OCI-LY1 (cell line): Measurements from ENCODE around the gene MMP13.

Experiments
- H2AFZ ChIP-seq: fragments of 200-600 bp; sonication (generic), shearing (Covaris generic); 2 replicates; pipeline ENCODE4 v1.6.0; 2014; ENCODE audit warnings: antibody characterized with exemption, mild to moderate bottlenecking, low read length
- H3F3A ChIP-seq: fragments of 200-600 bp; sonication (generic), shearing (Covaris generic); 2 replicates; pipeline ENCODE4 v1.6.0; 2014; ENCODE audit warnings: mild to moderate bottlenecking, antibody characterized with exemption, low read length, moderate library complexity; ENCODE audit not compliant: insufficient read depth
- H3K27ac ChIP-seq: fragments of 200-600 bp; sonication (generic); 2 replicates; pipeline ENCODE4 v1.5.1; 2014; ENCODE audit warnings: low read length, mixed run types, mild to moderate bottlenecking, low read depth; ENCODE audit not compliant: poor library complexity, severe bottlenecking
- H3K27me3 ChIP-seq: fragments of 200-600 bp; sonication (generic); 2 replicates; pipeline ENCODE4 v1.6.0; 2014; ENCODE audit warnings: antibody characterized with exemption, mild to moderate bottlenecking, low read length, moderate library complexity; ENCODE audit not compliant: insufficient read depth
- H3K36me3 ChIP-seq: fragments of 200-600 bp; sonication (generic); 2 replicates; pipeline ENCODE4 v1.6.1; 2014; ENCODE audit warnings: mild to moderate bottlenecking, antibody characterized with exemption, low read length, moderate library complexity, mixed read lengths; ENCODE audit not compliant: insufficient read depth
- H3K4me1 ChIP-seq: fragments of 200-600 bp; sonication (generic); 2 replicates; pipeline ENCODE4 v1.5.1; 2014; ENCODE audit warnings: mild to moderate bottlenecking, low read length, moderate library complexity; ENCODE audit not compliant: insufficient read depth, severe bottlenecking
- H3K4me2 ChIP-seq: fragments of 200-600 bp; sonication (generic), shearing (Covaris generic); 2 replicates; pipeline ENCODE4 v1.6.1; 2014; ENCODE audit warnings: low read length
- H3K4me3 ChIP-seq: fragments of 200-600 bp; sonication (generic); 2 replicates; pipeline ENCODE4 v1.5.1; 2014; ENCODE audit warnings: low read length, low read depth, mild to moderate bottlenecking, mixed read lengths; ENCODE audit not compliant: poor library complexity, severe bottlenecking
- H3K79me2 ChIP-seq: fragments of 200-600 bp; shearing (Covaris generic); 2 replicates; pipeline ENCODE4 v1.6.1; 2016; ENCODE audit warnings: mixed run types, low read length, mixed read lengths; ENCODE audit not compliant: insufficient read depth
- H3K9ac ChIP-seq: fragments of 200-600 bp; sonication (generic), shearing (Covaris generic); 2 replicates; pipeline ENCODE4 v1.6.1; 2014; ENCODE audit warnings: mild to moderate bottlenecking, low read length, mixed read lengths
- H3K9me2 ChIP-seq: fragments of 200-600 bp; sonication (generic), shearing (Covaris generic); 2 replicates; pipeline ENCODE4 v1.6.1; 2014; ENCODE audit warnings: low read depth, mild to moderate bottlenecking, low read length, mixed read lengths
- H3K9me3 ChIP-seq: fragments of 200-600 bp; shearing (Covaris generic); 2 replicates; pipeline ENCODE4 v1.6.1; 2014; ENCODE audit warnings: low read length, mixed read lengths
- H4K20me1 ChIP-seq: fragments of 200-600 bp; sonication (generic), shearing (Covaris generic); 2 replicates; pipeline ENCODE4 v1.6.0; 2016; ENCODE audit warnings: mild to moderate bottlenecking, low read length; ENCODE audit not compliant: insufficient read depth
- CTCF ChIP-seq: fragments of 200-600 bp; sonication (generic), shearing (Covaris generic); IDR thresholded peaks from 2 replicates; pipeline ENCODE4 v1.5.1; 2017; ENCODE audit warnings: mild to moderate bottlenecking, antibody characterized with exemption, low read length, moderate library complexity, mixed read lengths
- EZH2 ChIP-seq: fragments of 200-600 bp; sonication (generic), shearing (Covaris generic); IDR thresholded peaks from 2 replicates; pipeline ENCODE4 v1.8.0; 2017; ENCODE audit warnings: borderline replicate concordance, mixed run types, mild to moderate bottlenecking, antibody characterized with exemption, low read length, moderate library complexity, mixed read lengths

Gene MMP13

GRCh38 chr11:102940714-102941588 lies 14.6 kb downstream of the MMP13 start:
- H3K4me3 ChIP-seq, result no peak overlapping the region
- no peaks in the 10 kb centered on the region for H3K36me3 ChIP-seq
- no peaks in the 10 kb centered on the region for H3K9me3 ChIP-seq
- TF ChIP-seq EZH2 (no peak), CTCF (peak; percentile 73)
- H3K9me2 ChIP-seq, result no peaks in the 10 kb centered on the region
- H2AFZ ChIP-seq, result no peak overlapping the region
- no peaks in the 10 kb centered on the region for H3F3A ChIP-seq
- H3K27ac ChIP-seq, result no peak overlapping the region
- no peak overlapping the region for H3K9ac ChIP-seq
- H3K27me3 ChIP-seq, result no peaks in the 10 kb centered on the region
- no peaks in the 10 kb centered on the region for H3K79me2 ChIP-seq
- no peak overlapping the region for H3K4me2 ChIP-seq
- no peaks in the 10 kb centered on the region for H3K4me1 ChIP-seq
- no peaks in the 10 kb centered on the region for H4K20me1 ChIP-seq

DNA sequence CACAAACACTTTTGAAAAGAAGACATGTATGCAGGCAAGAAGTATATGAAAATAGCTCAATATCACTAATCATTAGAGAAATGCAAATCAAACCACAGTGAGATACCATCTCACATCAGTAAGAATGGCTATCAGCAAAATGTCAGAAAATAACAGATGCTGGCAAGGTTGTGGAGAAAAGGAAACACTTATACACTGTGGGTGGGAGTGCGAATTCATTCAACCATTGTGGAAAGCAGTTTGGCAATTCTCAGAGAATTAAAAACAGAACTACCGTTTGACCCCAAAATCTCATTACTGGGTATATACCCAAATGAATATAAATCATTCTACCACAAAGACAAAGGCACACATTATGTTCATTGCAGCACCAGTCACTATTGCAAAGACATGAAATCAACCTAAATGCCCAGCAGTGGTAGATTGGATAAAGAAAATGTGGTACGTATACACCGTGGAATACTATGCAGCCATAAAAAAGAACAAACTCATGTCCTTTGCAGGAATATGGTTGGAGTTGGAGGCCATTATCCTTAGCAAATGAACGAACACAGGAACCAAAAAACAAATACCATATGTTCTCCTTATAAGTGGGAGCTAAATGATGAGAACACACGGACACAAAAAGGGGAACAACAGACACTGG lies 18.5 kb downstream of the MMP13 start:
- no peaks in the 10 kb centered on the region for H3F3A ChIP-seq
- no peaks in the 10 kb centered on the region for H4K20me1 ChIP-seq
- no peaks in the 10 kb centered on the region for H3K9me3 ChIP-seq
- H3K4me3 ChIP-seq, result no peak overlapping the region
- H3K4me2 ChIP-seq, result no peak overlapping the region
- H3K79me2 ChIP-seq, result no peaks in the 10 kb centered on the region
- no peak overlapping the region for H2AFZ ChIP-seq
- no peaks in the 10 kb centered on the region for H3K27me3 ChIP-seq
- no peaks in the 10 kb centered on the region for H3K9me2 ChIP-seq
- no peaks in the 10 kb centered on the region for H3K4me1 ChIP-seq
- TF ChIP-seq CTCF (no peak), EZH2 (no peak)
- H3K36me3 ChIP-seq, result no peaks in the 10 kb centered on the region
- no peak overlapping the region for H3K27ac ChIP-seq
- H3K9ac ChIP-seq, result no peak overlapping the region

DNA sequence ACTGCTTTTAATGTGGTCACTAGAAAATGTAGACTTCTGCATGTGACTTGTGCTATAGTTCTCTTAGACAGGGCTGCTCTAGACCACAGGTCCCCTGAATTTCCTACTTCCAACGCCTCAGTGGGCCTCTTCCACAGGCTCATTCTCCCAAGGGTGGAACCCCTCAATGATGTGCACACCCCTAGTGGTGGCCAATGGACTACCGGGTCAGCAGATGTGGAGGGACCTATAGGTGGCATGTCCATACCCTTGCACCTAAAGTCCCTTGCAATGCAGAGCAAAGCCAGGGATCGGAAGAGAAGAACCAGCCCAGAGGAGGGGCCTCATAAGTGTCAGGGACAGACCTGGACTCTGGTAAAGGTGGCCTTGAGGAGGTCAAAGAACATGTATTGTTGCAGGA lies 20.0 kb downstream of the MMP13 start:
- H2AFZ ChIP-seq, result no peak overlapping the region
- H3K9ac ChIP-seq, result no peak overlapping the region
- H3K79me2 ChIP-seq, result no peaks in the 10 kb centered on the region
- H3K27ac ChIP-seq, result no peak overlapping the region
- no peaks in the 10 kb centered on the region for H3K27me3 ChIP-seq
- H3K9me3 ChIP-seq, result no peaks in the 10 kb centered on the region
- H3K4me3 ChIP-seq, result no peak overlapping the region
- H3K4me1 ChIP-seq, result no peaks in the 10 kb centered on the region
- H3K36me3 ChIP-seq, result no peaks in the 10 kb centered on the region
- H3K4me2 ChIP-seq, result no peak overlapping the region
- no peaks in the 10 kb centered on the region for H4K20me1 ChIP-seq
- TF ChIP-seq CTCF (no peak), EZH2 (no peak)
- H3K9me2 ChIP-seq, result no peaks in the 10 kb centered on the region
- no peaks in the 10 kb centered on the region for H3F3A ChIP-seq
